NCI-H2081 treated with DMSO at 0.1 percent for 48 hours (cell line): Measurements from ENCODE around the gene TEDDM1.

Experiments used
- DNase-seq: peaks from one replicate; lab custom pipeline; 2025; lab: John Stamatoyannopoulos, UW

Gene TEDDM1

DNA sequence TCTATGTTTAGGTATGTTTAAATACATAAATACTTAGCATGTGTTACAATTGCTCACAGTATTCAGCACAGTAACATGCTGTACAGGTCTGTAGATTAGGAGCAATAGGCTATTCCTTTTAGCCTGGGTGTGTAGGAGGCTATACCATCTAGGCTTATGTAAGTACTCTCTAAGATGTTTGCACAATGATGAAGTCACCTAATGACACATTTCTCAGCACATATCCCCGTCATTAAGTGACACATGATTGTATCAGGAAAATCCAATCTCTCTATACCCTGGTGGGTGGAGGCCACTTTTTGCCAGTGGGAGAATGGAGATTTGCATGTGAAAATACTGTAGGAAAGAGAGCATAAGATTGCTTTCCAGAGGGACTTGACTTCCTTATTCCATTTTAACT lies 5.5 kb upstream of the TEDDM1 start:
- no peak for DNase-seq

DNA sequence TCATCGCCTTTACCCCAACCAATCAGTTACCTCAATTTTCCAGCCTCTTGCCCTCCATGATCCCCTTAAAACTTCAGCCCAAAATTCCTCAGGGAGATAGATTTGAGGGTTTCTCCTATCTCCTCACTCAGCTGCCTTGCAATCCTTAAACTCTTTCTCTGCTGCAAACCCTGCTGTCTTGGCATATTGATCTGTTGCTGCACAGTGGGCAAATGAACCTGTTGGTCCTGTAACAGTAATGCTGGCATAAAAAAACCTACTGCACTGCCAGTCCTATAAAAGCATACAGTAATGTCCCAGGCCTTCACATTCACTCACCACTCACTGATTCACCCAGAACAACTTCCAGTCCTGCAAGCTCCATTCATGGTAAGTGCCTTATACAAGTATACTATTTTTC lies 5.1 kb upstream of the TEDDM1 start:
- DNase-seq, result no peak

DNA sequence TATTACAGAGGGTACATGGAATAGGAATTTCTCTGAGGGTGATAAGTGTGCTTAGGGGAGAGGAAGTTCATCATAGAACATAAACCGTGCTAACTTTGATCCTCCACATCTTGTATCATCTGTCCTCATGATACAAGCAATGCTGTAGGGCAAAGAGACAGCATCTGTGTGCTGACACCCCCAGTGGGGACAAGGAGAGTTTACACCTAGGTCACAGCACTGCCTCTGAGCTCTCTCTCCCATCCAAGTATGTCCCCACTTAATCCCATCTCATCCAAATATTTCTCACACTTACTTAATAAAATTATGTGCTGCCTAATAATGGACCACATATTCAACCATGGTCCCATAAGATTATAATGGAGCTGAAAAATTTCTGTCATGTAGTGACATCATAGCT lies 4.3 kb upstream of the TEDDM1 start:
- no peak for DNase-seq

DNA sequence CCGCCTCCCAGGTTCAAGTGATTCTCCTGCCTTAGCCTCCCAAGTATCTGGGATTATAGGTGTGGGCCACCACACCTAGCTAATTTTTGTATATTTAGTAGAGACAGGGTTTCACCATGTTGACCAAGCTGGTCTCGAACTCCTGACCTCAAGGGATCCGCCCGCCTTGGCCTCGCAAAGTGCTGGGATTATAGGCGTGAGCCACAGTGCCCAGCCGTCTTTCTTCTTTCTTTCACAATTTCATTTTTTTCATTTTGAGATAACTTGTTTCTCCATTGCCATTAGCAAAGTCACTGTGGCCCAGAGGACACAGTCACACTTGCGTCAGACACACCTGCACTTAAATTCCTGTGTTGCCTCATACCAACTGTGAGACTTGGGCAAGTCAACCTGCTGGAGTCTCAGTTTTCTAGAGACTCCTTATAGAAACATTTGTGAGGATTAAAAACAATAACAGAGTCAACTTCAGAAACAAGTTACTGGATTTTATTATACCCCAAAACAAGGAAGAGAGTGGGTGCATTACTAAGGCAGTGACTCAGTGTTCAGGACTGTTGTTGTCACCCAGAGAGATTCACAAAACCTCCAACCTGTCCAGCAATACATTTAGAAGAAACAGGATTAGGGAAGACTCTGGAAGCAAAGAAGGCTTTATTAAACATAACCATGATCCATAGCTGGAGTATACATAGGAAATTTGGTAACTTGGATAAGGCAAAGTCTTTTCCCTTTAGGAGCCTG lies 2.6 kb downstream of the TEDDM1 start:
- no peak for DNase-seq

DNA sequence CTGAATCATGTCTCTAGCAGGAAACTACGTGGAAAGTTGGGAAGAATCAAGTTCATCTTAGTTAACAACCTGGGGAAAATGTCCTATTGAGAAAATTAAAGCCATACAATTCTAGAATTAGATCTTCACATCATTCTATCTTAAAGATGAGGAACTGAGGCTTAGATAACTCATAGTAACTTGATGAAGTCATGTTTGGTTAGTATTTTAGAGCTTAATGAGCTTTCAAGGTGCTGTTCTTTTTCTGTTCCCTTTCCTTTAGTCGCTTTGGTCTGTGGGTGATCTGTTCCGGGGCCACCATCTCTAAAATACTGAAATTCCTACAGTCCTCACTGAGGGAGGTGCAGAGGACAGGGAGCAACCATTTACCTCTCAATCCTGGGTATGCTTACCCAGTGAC lies 4.6 kb downstream of the TEDDM1 start:
- no peak for DNase-seq

DNA sequence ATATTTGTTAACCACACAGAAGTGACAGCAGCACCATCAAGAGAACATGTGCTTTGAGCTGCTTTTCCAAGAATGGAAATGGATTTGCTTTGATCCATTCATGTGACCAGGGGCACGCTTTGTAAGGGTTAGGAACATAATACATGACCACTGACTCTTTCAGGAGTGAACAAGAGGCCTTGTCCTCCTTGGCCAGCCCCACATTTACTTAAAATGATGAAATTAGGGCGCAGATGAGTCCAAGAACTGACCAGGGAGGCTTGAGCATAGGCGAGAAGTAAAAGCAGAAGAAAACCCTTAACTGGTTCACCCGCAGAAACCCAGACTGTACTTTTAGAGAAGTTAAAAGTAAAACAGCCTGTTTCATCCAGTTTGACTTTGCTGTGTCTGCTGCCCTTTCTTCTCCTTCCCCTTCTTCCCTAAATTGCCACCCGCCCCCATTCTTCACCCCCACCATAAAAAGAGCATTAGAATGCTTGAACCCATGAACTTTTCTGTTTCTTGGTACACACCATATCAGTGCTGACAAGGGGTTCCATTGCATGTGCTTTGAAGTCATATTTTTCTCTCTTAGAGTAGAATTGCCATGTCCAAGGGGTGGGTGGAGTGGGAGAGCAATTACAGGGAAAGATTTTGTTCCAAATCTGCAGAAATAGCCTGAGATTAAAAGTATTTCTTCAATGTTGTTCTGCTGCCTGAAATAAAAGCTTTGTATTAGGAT lies 6.3 kb downstream of the TEDDM1 start:
- no peak for DNase-seq

DNA sequence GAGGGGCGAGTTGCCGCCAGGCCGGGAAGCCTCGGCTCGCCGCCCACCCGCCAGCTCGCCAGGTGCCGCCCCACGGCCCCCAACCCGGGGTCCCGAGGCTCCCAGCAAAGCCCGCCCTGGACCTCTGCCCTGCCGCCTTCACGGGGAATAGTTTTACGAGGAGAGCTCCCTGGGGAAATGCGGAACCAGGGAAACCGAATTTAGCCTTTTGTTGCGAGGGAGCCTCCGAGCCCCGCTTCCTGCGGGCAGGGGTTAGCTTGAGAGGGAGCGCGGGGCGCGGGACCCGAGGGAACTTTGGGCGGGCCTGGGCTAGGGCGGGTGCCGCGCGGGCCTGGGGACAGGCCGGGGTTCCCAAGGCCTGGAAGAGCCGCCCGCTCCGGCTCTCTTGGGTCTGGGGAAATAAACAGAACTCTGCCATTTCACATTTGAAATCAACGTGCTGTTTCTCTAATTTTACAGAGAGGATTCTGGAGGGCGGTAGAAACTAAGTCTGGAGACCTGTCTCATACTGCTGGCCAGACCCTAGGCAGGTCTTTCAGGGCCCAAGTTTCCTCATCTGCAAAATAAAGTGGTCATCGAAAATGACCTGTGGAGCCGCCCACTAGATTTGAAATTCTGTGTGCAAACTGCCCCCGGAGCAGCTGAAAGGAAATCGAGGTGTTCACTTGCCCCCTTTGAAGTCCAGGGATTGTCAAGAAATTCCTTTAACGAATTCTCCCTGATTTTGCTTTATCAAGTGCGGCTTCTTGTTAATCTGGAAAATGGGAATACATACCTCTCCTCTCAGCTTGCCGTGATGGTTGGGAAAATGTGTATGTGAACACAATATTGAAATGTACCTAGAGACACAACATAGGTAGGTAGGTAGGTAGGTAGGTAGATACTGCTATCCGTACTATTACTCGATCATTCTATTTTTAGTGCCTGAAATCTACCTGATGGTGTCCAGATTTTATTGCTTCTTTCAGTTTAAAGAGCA lies 8.1 kb downstream of the TEDDM1 start:
- DNase-seq, result no peak

DNA sequence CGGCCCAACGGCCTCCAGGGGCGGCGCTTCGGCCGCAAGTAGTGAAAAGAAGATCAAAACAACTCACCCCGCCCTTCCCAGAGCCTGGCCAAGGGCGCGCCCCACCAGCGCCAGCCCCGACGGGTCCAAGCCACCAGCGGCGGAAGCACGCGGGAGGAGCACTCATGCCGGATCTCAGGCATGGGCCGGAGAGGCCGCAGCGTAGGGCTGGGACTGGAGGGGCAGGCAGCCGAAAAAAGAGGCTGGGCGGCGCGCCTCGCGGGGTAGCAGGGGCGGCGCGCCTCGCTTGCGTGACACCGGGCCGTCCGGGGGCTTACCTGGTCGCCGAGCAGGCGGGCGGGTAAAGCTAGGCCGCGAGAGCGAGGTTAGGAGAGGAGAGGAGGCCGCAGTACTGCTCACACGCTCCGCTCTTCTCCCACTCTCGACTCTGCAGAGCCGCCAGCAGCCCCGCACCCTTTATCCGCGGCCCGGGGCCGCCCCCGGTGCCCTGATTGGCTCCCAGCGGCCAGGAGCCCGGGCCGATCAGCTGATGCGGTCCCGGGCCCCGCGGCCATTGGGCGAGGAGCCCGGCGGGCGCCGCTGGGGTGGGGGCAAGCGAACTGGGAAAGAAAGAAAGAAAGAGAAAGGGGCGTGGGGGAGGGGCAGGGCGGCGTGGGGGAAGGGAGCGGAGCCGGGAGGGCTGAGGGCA lies 9.0 kb downstream of the TEDDM1 start, which contains the start of gene GLUL:
Gene GLUL, minus strand, starts transcription at position 429 of the 688 bp plus-strand sequence. CDS start 3,053 bp downstream, outside the sequence.
- peak; percentile 64 for DNase-seq

DNA sequence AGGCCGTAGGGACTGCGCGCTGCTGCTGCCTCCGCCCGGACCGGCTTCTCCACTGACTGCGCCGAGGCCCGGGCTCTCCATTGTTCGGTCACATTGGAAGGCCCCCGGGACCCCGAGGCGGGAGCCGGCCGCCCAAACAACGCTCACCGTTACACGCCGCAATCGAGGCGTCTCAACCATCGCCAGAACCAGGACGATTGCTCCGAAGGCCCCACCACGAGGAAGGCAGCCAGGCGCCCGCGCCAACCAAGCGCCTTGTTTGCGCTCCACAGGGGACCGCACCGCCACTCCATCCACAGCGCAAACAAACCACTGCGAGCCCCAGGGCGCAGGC lies 9.5 kb downstream of the TEDDM1 start:
- peak; percentile 27 for DNase-seq

DNA sequence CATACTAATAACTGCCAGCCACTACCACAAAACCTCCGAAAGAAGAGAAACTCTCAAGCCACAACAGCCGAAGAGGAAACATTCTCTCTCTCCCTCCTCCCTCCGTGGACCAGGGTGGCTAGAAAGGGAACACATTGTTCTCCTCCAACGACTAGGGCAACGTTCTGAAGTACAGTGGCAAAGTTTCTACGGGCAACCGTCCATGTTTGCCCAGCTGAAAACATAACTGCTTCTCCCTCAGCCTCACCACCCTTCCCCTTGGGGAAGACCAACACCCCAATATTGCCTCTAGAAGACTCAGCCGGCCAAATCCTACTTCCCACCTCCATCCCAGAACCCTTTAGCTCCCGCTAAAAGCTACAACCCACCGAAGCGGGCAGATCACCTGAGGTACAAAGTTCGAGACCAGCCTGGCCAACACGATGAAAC lies 10.8 kb downstream of the TEDDM1 start:
- no peak for DNase-seq

DNA sequence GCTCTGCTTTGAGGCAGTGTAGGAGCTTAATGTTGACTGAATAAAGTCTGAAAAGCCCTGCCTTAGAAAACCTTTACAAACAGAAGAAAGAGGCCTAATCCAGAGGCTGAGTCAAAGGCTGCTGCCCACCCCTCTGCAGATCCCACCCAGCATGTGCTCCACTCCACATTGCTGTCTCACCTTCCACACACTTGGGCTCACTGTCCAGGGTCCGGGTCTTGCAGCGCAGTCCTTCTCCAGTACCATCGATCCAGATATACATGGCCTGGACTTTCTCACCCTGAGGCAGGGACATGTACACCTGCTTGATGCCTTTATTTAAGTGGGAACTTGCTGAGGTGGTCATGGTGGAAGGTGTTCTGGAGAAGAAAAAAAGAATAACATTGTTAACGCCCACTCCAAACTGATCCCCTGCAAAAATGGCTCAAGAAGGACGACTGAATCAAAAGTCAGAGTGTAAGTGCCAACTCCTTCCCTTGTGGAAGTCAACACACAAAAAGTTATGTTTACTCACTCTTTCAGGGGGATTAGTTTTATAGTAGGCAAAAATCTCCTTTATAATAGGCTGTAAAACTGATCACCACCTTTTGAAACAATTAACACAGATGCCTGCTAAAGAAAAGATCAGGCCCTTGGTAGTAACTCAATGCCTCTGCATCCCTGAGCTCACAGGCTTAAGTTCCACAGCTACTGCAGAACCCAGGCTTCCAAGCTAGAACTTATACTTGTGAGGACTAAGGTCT lies 11.9 kb downstream of the TEDDM1 start:
- DNase-seq, result no peak

DNA sequence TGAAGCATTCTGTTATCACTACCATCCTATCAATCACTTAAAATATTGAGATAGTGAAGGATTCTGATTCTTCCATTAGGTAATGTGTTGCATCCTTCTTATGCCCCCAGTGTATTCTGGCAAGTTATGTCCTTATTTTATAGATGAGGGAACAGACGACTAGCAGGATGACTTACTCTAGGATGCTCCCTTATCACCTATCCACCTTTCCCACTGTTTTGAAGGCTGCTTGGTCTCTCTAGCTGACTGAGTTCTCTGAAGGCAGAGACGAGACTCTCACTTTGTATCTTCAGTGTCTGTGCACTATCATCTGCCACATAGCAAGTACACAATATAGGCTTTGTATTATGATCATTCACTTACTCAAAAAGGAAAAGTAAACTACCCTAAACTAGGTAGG lies 12.9 kb downstream of the TEDDM1 start:
- no peak for DNase-seq

DNA sequence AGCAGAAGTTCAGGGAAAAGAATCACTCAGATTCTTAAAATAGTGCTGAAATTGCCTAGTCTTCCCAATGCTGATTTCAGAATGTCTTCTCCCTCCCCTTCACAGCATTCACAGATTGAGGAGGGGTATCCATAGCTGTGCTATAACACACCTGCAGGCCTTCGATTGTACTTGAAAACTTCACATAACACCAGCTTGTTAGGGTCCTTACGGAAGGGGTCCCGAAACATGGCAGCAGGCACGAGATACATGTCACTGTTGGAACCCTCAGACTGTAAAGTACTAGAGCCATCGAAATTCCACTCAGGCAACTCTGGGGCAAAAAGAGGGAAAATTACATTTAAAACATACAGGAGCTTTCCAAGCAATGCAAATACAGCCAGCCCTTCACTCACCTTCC lies 13.5 kb downstream of the TEDDM1 start:
- no peak for DNase-seq

DNA sequence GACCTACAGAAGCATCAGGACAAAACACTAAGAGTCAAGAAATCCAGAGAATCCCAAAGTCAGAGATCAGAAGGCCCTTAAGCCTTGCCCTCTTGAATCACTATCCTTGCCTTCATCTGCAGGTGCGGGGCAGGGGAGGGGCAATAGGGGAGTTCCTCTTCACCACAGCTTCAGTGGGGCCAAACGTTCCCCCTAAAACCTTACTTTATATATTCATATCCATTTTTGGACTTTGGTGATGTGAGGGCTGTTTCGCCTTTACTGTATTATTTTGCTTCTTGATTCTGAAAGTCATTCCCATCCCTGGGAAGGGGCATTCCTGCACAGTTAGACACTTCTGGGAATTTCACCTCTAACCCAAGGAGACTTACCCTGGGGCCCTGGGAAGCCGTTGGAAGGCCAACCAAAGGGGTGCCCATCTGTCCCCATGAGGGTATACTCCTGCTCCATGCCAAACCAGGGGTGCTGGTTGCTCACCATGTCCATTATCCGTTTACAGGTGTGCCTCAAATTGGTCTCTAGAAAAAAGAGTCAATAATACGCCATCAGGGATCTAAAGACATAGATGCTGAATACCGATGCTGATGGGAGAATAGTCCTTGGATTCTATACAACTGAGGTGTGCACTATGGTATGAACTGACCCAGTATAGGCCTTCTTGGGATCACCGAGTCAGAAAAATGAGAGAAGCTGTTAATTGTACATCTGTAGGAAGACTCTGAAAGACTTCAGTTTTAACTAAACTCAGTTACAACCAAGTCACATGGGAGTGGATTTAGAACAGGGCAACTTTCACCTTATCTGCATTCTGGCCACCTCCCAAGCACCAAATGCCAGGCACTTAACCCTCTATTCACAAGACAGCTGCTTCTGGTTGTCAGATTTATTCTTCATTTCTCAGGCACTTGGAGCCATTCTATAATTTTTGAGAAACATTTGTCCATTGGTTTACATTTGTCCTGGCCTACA lies 14.3 kb downstream of the TEDDM1 start:
- no peak for DNase-seq

DNA sequence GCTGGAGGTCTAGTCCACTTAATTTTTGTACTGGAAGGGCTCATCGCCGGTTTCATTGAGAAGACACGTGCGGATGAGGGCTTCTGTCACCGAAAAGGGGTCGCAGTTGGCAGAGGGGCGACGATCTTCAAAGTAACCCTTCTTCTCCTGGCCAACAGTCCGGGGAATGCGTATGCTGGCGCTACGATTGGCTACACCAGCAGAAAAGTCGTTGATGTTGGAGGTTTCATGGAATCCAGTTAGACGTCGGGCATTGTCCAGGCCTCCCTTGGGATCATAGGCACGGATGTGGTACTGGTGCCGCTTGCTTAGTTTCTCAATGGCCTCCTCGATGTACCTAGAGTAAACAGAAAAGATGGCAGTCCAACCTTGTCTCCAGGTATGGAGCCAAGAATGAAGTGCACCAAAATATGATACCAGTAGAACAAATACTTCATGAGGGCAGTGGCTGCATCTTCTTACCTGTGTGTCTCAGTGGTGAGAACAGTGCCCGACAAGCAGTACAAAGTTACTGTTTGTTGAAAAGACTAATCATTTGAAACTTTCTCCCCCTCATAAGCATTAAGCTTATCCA lies 16.0 kb downstream of the TEDDM1 start:
- no peak for DNase-seq

DNA sequence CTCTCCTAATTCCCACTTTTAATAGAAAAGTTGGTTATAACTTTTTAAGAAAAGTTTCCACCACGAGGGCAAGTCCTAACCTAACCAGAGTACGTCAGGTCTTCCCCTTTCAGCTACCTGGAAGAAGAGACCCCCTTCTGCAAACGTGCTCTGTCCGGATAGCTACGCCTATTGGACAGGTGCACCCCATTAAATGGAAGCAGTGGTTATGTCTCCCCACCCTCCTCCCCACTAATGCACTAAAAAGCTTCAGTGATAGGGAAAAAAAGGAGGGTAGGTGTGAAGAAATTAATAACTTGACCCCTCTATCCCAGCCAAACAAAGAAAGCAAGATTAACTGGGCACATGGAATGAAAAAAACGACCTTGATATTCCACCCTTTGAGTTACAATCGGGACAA lies 16.5 kb downstream of the TEDDM1 start:
- no peak for DNase-seq

DNA sequence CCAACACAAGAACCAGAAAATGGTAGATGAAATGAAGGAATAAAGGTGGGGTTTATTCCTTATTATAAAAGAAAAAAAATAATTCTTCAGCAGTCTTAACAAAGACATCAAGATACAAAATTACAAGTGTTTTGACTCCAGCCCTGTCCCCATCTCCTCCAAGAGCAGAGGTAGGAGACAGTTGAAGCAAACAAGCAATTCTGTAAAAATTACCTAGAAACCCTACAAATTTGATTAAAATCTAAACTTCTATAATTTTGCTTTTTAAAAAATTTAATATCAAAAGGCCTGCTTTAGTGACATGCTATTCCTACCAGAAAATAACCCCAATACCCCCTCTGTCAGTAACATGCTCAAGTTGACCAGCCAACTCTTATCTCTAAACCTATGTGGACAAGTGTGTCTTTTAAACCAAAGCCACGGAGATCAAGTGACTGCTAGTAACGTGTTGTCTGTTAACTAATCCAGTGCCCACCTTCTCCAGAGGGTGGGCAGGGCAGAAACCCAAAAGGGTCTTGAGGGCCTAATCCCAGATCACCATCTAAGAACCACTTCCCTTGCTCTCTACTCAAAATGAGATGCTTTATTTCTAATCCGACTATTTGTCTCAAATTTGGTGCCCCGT lies 17.3 kb downstream of the TEDDM1 start:
- no peak for DNase-seq

DNA sequence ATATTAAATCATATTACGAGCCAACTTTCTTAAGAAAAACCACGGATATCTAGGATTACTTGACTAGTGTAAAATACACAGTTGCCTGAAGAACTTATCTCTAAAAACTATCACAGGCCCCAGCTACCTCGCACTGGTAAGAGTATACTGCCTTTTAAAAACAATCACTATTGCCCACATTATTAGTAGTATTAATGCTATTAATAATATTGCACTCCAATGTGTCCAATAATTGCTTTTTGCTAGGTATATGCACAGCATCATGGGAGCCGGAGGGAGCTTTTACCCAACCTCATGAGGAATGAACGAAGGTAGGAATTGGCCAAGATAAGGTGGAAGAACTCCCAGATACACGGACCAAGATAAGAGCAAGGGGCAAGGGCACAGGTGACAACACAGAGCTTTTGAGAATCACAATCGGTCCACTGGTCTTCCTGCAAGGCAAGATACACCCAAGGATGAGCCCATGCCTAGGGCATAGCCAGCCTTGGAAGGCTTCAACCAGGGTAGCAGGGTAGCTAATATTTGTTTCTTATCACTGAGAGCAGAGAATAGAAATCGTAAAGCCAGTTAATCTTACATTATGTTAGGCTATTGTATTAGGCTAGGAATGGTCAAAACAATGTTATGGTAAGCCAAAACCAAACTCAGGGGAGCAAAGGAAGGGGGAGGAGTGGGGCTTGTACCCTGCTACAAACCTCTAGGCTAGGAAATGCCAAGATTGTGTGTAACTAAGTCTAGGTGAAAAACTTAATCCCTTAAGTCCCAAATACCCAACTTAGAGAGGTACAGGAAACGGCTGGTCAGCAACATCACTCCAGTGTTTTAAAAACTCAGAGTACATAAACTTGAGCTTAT lies 18.3 kb downstream of the TEDDM1 start:
- DNase-seq, result no peak
